GM12891 (cell line): ENCODE results near the gene AGO3.

Source experiments
- DNase-seq: peaks from one replicate; pipeline ENCODE4 v3.0.0; 2011; ENCODE audit warnings: low spot score; ENCODE audit not compliant: insufficient read length
- FAIRE-seq: peaks from 2 replicates; lab custom pipeline; 2011; peaks lifted over from hg19 to GRCh38; lab: Jason Lieb, UNC
- PAX5 ChIP-seq: IDR thresholded peaks from 2 replicates; pipeline ENCODE4 v1.6.1; 2011; ENCODE audit warnings: low read length, moderate library complexity, mild to moderate bottlenecking; ENCODE audit not compliant: insufficient read depth, severe bottlenecking
- POLR2A ChIP-seq: IDR thresholded peaks from 2 replicates; pipeline ENCODE4 v1.6.1; 2011; ENCODE audit warnings: low read depth, low read length, control low read depth
- POLR2AphosphoS5 ChIP-seq: IDR thresholded peaks from 2 replicates; pipeline ENCODE4 v1.6.1; 2011; ENCODE audit warnings: low read depth, low read length, control low read depth
- POU2F2 ChIP-seq: IDR thresholded peaks from 2 replicates; pipeline ENCODE4 v1.6.1; 2011; ENCODE audit warnings: low read depth, mild to moderate bottlenecking, control low read depth, low read length, moderate library complexity
- SPI1 ChIP-seq: IDR thresholded peaks from 2 replicates; pipeline ENCODE4 v1.6.1; 2011; ENCODE audit warnings: low read depth, low read length, control low read depth
- TAF1 ChIP-seq: IDR thresholded peaks from 2 replicates; pipeline ENCODE4 v1.6.1; 2011; ENCODE audit warnings: low read depth, low read length, control low read depth

Gene AGO3

DNA sequence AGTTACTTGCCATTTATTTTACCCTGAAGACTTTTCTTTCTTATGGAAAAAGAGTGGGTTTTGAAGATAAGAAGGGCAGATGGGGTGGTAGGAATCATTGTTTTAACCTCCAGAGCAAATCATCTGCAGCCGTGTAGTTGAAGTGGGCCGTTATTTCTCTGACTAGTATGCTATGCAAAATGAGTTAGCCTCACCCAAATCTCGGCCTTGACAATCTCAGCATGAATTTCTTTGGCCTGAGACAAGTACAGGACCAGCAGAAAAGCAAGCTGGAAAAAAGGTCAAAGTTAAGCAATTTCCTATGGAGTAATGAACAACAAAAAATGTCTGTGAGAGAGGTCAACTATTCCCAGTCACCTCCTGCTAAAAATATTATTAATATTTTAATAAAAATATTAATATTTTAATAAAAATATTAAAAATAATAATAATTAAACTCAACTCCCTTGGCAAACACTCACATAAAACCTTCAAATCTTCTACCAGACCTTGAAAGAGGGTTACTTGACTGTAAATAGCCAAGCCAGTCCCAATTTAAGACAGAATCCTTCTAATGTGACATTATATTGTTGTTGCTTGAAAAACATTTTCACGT lies 146.2 kb downstream of the AGO3 start:
- TF ChIP-seq POLR2AphosphoS5 (no peak), POU2F2 (no peak), PAX5 (no peak), POLR2A (no peak), SPI1 (no peak), TAF1 (no peak)
- no peak for DNase-seq
- FAIRE-seq, result no peak

DNA sequence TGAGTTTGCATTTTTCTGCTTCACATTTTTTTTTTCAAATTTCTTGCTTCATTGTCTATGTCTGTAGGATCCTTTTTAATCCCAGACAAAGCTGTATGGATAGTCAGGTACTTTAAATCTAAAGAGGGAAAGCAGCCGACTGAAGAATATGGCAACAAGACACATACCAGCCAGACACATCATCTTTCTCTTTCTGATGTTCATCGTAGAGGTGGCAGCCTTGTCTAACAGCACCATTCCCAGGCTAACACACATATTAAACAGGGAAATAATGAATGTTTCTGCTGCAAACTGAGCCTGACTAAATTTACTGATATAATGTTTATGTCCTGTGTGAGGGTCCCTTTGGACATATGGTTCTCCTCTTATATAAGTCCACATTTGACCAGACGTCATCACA lies 149.3 kb downstream of the AGO3 start:
- no peak for TF ChIP-seq POLR2A
- no peak for FAIRE-seq
- no peak for DNase-seq

- no peak for DNase-seq
- FAIRE-seq, result no peak
- TF ChIP-seq SPI1 (no peak), POLR2A (no peak), TAF1 (no peak)
Observed at GRCh38 chr1:36080801-36081200, 149.9 kb downstream of the AGO3 start.

DNA sequence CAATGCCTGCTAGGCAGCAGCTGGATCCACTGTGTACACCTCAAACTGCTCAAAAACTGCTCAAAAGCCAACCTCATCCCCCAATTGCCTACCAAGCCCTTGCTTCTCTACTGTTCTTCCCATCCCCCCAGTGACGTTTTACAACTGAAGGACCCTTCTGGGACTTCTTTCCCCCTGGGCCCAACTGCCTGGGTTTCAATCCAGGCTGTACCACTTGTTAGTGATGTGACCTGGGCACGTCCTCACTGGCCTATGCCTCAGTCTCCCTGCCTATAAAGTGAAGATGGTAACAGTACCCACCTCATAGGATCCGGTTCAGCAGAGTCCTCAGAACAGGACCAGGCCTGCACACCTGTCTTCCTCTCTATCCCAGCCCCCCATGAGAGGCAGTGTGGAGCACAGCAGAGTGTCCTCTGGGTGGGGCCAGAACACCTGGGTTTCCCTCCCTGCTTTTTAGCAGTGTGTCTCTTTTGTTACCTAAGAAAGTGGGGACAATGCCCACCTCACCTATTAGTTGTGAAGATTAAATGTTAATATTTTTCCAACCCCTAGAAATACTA lies 151.1 kb downstream of the AGO3 start:
- TF ChIP-seq SPI1, result no peak
- DNase-seq (no peak), FAIRE-seq (no peak)

DNA sequence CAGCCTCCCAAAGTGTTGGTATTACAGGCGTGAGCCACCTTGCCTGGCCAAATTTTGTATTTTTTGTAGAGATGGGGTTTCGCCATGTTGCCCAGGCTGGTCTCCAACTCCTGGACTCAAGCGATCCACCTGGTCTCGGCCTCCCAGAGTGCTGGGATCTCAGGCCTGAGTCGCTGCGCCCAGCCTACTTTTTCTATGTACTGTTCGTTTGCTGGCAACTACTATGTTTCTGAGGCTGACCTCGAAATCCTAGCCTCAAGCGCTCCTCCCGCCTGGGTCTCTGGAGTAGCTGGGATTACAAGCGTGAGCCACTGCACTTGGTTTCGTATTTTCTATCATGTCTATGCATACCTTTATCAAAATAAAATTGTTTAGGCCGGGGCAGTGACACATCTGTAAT lies 152.3 kb downstream of the AGO3 start:
- no peak for DNase-seq
- no peak for FAIRE-seq
- TF ChIP-seq SPI1 (no peak), POLR2A (no peak), TAF1 (no peak), POLR2AphosphoS5 (no peak), PAX5 (no peak), POU2F2 (no peak)

- TF ChIP-seq SPI1 (no peak), POLR2AphosphoS5 (no peak), TAF1 (no peak), POLR2A (no peak), POU2F2 (no peak), PAX5 (no peak)
- DNase-seq (no peak), FAIRE-seq (no peak)
Observed at GRCh38 chr1:36083635-36084496, 153.0 kb downstream of the AGO3 start, which contains the start of gene TEKT2. TSS of gene TEKT2 (plus strand) at chr1:36084094. CDS start at chr1:36084922, 828 bp downstream.

DNA sequence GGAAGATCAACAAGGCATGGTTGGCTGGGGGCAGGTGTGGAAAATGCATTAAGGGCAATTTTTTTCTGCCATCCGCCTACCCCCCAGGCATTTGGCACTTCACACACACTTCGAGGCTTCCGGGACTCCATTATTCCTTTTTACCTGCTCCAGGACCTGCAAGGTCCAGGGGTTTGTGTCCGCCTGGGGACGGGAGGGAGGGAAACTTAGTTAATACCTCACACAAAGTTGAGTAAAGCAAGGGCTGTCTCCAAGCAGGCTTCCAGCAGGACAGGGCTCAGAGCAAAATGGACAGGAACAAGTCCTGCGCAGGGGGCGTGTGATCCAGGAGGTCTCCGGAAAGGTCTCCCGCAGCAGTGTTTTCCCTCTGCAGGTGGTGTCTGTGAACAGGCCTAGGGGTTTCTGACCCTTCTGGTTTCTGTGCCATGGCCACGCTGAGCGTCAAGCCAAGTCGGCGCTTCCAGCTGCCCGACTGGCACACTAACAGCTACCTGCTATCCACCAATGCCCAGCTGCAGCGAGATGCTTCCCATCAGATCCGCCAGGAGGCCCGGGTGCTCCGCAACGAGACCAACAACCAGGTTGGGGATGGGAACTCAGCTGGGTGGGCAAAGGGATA lies 153.7 kb downstream of the AGO3 start:
- FAIRE-seq (no peak), DNase-seq (no peak)

GRCh38 chr1:36085126-36085525 lies 154.2 kb downstream of the AGO3 start:
- no peak for DNase-seq
- FAIRE-seq, result no peak
- TF ChIP-seq TAF1 (no peak), POLR2A (no peak), SPI1 (no peak), PAX5 (no peak), POU2F2 (no peak), POLR2AphosphoS5 (no peak)

More for the DNA sequence above, 153.7 kb downstream of the AGO3 start:
- no peak for TF ChIP-seq TAF1
- no peak for TF ChIP-seq SPI1
- no peak for TF ChIP-seq POU2F2
- no peak for TF ChIP-seq POLR2A
- TF ChIP-seq POLR2AphosphoS5, result no peak
- TF ChIP-seq PAX5, result no peak

DNA sequence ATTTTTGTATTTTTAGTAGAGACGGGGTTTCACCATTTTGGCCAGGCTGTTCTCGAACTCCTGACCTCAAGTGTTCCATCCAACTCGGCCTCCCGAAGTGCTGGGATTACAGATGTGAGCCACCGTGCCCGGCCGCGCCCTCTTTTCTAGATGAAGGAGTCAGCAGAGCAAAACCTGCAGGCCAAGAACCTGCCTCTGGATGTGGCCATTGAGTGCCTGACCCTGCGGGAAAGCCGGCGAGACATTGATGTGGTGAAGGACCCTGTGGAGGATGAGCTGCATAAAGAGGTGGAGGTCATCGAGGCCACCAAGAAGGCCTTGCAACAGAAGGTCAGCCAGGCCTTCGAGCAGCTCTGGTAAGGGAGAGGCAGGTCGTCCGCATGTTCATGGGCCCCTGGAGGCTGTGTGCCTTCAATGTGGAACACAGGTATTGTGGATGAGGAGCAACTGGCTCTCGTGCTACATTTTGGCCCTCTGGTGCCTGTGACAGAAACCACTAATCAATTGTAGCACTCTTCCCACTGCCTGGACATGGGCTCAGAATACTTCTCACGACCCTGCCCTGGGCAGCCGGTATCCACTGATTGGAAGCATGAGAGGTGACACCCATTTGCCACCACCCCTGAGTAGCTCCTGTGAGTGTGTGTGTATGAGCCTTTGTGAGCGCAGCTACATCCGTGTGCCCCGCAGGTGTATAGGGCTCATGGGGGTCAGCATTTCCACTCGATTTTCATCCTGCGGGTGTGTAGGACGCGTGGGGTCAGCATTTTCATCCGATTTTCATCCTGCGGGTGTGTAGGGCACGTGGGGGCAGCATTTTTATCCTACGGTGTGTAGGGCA lies 155.0 kb downstream of the AGO3 start:
- no peak for FAIRE-seq
- TF ChIP-seq PAX5, result no peak
- TF ChIP-seq POU2F2, result no peak
- no peak for TF ChIP-seq SPI1
- TF ChIP-seq POLR2AphosphoS5, result no peak
- no peak for TF ChIP-seq POLR2A
- TF ChIP-seq TAF1, result no peak

More for the DNA sequence above, 155.0 kb downstream of the AGO3 start:
- DNase-seq, result no peak
